Measurements from ENCODE around the gene TRAF1. TPM values are rescaled to one million over a fixed set of nuclear protein-coding genes. Genes with fewer than 3 reads are reported as not detected.
"Not testable (repeated sequence)": the region's sequence is repeated elsewhere in the genome, so short reads cannot be mapped to it uniquely, and the experiment has no call there.

The TRAF1 gene, protein sequence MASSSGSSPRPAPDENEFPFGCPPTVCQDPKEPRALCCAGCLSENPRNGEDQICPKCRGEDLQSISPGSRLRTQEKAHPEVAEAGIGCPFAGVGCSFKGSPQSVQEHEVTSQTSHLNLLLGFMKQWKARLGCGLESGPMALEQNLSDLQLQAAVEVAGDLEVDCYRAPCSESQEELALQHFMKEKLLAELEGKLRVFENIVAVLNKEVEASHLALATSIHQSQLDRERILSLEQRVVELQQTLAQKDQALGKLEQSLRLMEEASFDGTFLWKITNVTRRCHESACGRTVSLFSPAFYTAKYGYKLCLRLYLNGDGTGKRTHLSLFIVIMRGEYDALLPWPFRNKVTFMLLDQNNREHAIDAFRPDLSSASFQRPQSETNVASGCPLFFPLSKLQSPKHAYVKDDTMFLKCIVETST
- total RNA-seq, result 10 to 100 TPM; 80.6 to 85.0 TPM

DNA sequence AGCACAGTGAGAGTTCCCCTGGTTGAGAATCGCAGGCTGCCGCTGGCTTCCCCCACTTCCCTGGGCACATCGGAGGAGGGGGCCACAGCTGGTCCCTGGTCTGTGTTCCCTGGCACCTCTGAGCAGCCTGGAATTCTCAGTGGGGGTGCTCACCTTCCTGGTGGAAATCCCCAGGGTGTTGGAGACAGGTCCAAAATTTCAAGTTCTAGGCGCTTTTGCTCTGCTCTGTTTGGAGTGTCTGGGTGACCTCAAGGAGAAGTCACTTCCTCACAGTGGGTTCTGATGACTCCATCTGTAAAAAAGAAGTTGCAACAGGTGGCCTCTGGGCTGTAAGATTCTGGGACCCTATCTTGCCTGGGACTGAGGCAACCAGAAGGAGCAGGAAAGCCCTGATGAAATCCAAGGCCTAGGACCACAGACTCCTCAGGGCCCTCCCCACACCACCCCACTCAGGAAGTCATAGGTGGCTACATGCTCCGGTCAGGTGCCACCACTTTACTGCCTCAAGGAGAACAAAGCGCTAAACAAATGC lies at the start of gene TRAF1:
TSS of gene TRAF1 (minus strand) at position 400 of the 532 bp plus-strand sequence. CDS start 721 bp downstream, outside the sequence.
- peaks cover 56% of the 10 kb centered on the region for H3K36me3 Mint-ChIP-seq (ENCODE audit: low read depth)
- intact Hi-C loops (cut with micrococcal nuclease), result loop anchor here (1.0 to 2.0 kb wide), 8 partner anchors 10 to 148 kb away; partner anchors contain the start of gene CNTRL
- no peaks in the 10 kb centered on the region for H3K9me3 Mint-ChIP-seq
- peak within 1 kb of the TSS; percentile 92 for H3K4me3 Mint-ChIP-seq
- peak; percentile 44 for DNase-seq
- peak within 1 kb of the TSS; percentile 98 for H3K27ac Mint-ChIP-seq
- no peaks in the 10 kb centered on the region for H3K27me3 Mint-ChIP-seq (ENCODE audit: low read depth)
- peaks cover 73% of the 10 kb centered on the region for H3K4me1 Mint-ChIP-seq (ENCODE audit: low read depth)
- CTCF ChIA-PET, result interaction anchor here (0.8 to 2.8 kb wide), 3 partner anchors 10 to 33 kb away, joined by 5 to 11 read pairs (median 7); no protein-coding TSS in a partner anchor

DNA sequence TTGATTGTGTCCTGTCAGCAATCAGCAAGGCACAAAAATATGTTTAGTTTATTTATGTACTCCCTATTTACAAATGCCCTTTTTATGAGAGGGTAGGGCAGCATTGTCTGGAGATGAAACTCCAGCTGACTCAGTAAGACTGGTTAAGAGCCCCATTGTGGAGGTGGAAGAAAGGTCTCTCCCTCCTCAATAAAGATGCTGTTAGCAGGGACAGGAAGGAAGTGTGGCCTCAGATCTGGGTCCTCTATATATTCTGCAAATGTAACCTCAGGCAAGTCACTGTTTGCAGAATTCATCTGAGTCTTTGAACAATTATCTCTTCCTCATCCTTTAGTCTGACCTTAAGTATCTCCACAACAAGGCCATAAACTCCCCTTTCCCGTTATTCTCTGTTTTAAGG lies 48.3 kb upstream of the TRAF1 start:
- Mint-ChIP-seq H3K9me3 (no peaks in the 10 kb centered on the region), H3K36me3 (ENCODE audit: low read depth) (no peaks in the 10 kb centered on the region), H3K27ac (peak overlapping the region; percentile 2), H3K27me3 (ENCODE audit: low read depth) (no peaks in the 10 kb centered on the region), H3K4me3 (no peak overlapping the region), H3K4me1 (ENCODE audit: low read depth) (peaks cover 22% of the 10 kb centered on the region)
- CTCF ChIA-PET, result interaction anchor here (1.5 kb wide), 1 partner anchor 85 kb away, joined by 3 read pairs; no protein-coding TSS in a partner anchor
- no peak for DNase-seq
- intact Hi-C loops (cut with micrococcal nuclease), result no loop called here

DNA sequence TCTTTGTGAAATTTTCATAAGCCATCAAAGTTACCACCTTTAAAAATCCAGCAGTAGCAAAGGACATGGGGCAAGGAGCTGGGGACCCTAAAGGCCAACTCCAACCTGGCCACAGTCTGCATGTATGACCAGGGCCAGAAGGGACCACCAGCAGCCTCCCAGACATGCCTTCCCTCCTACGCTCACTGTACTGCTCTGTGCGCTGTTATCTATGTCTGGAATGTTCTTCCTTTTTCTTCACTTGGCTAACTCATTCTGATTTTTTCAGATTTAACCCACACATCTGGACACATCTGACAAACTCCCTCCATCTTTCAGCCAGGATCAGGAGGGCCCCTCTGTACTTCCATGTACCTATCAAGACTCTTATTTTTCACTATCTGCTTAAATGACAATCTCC lies 47.6 kb upstream of the TRAF1 start:
- Mint-ChIP-seq H3K4me3 (no peak overlapping the region), H3K27ac (no peak overlapping the region), H3K4me1 (ENCODE audit: low read depth) (peaks cover 22% of the 10 kb centered on the region), H3K9me3 (no peaks in the 10 kb centered on the region), H3K36me3 (ENCODE audit: low read depth) (no peaks in the 10 kb centered on the region), H3K27me3 (ENCODE audit: low read depth) (no peaks in the 10 kb centered on the region)
- intact Hi-C loops (cut with micrococcal nuclease), result no loop called here
- CTCF ChIA-PET, result interaction anchor here (1.5 kb wide), 1 partner anchor 86 kb away, joined by 3 read pairs; no protein-coding TSS in a partner anchor
- DNase-seq, result no peak

DNA sequence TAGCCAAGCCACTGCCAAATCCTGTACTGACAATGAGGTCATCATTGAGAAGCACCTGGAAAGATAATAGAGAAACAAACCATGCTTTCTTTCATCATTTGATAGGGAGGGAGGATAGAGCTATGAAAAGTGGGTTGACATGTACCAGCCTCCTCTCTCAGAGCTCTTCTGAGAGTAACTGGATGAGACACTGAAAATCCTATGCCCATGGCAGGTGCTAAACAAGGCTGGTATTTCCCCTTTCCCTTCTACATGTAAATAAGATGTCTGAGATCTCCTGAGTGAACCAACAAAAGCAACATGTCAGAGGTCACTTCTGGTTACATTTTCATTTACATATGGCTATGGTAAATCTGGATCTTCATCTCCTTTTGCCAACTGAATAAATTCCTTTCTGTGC lies 45.3 kb upstream of the TRAF1 start:
- Mint-ChIP-seq H3K9me3 (no peaks in the 10 kb centered on the region), H3K27me3 (ENCODE audit: low read depth) (no peaks in the 10 kb centered on the region), H3K4me3 (no peak overlapping the region), H3K36me3 (ENCODE audit: low read depth) (no peaks in the 10 kb centered on the region), H3K4me1 (ENCODE audit: low read depth) (peaks cover 22% of the 10 kb centered on the region), H3K27ac (no peak overlapping the region)
- CTCF ChIA-PET, result interaction anchor here (0.7 to 1.4 kb wide), 5 partner anchors 10 to 229 kb away, joined by 3 to 6 read pairs (median 4); no protein-coding TSS in a partner anchor
- DNase-seq, result peak; percentile 10
- intact Hi-C loops (cut with micrococcal nuclease), result no loop called here

DNA sequence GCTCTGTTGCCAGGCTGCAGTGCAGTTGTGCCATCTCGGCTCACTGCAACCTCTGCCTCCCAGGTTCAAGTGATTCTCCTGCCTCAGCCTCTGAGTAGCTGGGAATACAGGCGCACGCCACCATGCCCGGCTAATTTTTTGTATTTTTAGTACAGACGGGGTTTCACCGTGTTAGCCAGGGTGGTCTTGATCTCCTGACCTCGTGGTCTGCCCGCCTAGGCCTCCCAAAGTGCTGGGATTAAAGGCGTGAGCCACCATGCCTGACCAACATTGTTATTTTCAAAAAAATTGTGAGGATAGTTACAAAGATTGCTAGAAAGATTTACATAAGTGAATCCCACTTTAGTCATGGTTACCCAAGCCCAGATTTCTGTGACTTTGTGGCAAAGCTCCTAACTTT lies 44.9 kb upstream of the TRAF1 start:
- H3K9me3 Mint-ChIP-seq; intact Hi-C loops (cut with micrococcal nuclease); H3K36me3 Mint-ChIP-seq (ENCODE audit: low read depth); H3K27ac Mint-ChIP-seq; H3K27me3 Mint-ChIP-seq (ENCODE audit: low read depth); DNase-seq; H3K4me3 Mint-ChIP-seq: not testable (repeated sequence)
- CTCF ChIA-PET, result interaction anchor here (0.7 to 1.4 kb wide), 5 partner anchors 10 to 228 kb away, joined by 3 to 6 read pairs (median 4); no protein-coding TSS in a partner anchor
- H3K4me1 Mint-ChIP-seq (ENCODE audit: low read depth), result peaks cover 22% of the 10 kb centered on the region

DNA sequence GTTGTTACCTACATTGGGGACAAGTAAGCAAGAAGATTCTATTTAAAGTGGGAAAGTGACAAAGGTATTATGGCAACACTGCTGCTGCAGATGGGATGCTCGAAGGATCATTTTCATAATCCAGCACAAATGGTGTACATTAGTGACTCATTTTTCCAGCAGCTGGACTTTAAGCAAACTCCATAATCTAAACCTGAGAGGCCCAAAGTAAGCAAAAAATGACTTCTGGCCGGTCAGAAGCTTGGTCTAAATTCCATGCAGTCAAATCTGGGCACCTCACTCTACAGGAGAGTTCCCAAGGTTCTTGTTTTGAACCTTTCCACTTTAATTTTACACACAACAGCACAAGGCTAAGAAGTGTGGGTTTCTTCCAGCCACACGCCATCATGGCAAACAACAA lies 43.6 kb upstream of the TRAF1 start:
- H3K4me1 Mint-ChIP-seq (ENCODE audit: low read depth), result peaks cover 18% of the 10 kb centered on the region
- no peaks in the 10 kb centered on the region for H3K36me3 Mint-ChIP-seq (ENCODE audit: low read depth)
- no peaks in the 10 kb centered on the region for H3K9me3 Mint-ChIP-seq
- H3K27me3 Mint-ChIP-seq (ENCODE audit: low read depth), result no peaks in the 10 kb centered on the region
- DNase-seq, result no peak
- intact Hi-C loops (cut with micrococcal nuclease), result no loop called here
- CTCF ChIA-PET, result interaction anchor here (0.7 to 1.2 kb wide), 4 partner anchors 9 to 350 kb away, joined by 3 to 4 read pairs (median 3); no protein-coding TSS in a partner anchor
- H3K27ac Mint-ChIP-seq, result no peak overlapping the region
- H3K4me3 Mint-ChIP-seq, result no peak overlapping the region

DNA sequence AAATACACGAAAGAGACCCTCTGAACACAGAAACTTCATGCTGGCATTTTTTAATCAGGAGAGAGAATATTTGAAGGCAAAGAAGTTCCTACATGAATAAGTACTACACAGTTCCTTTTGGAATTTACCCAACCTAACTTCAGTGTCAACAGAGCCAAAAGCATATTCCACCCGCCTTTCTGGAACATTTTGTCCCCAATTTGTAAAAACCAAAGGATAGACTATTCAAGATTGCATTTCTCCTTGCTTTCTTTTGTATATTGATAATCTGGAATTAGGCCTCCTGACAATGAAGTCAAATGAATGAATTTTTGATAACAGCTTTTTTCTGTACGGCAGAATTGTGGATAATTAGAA lies 39.4 kb upstream of the TRAF1 start:
- Mint-ChIP-seq H3K9me3 (no peaks in the 10 kb centered on the region), H3K4me3 (no peak overlapping the region), H3K27ac (no peak overlapping the region), H3K4me1 (ENCODE audit: low read depth) (no peaks in the 10 kb centered on the region), H3K36me3 (ENCODE audit: low read depth) (no peaks in the 10 kb centered on the region), H3K27me3 (ENCODE audit: low read depth) (no peaks in the 10 kb centered on the region)
- DNase-seq, result no peak
- intact Hi-C loops (cut with micrococcal nuclease), result no loop called here
- CTCF ChIA-PET, result interaction anchor here (1.1 to 1.2 kb wide), 2 partner anchors 15 to 19 kb away, joined by 3 read pairs; no protein-coding TSS in a partner anchor

DNA sequence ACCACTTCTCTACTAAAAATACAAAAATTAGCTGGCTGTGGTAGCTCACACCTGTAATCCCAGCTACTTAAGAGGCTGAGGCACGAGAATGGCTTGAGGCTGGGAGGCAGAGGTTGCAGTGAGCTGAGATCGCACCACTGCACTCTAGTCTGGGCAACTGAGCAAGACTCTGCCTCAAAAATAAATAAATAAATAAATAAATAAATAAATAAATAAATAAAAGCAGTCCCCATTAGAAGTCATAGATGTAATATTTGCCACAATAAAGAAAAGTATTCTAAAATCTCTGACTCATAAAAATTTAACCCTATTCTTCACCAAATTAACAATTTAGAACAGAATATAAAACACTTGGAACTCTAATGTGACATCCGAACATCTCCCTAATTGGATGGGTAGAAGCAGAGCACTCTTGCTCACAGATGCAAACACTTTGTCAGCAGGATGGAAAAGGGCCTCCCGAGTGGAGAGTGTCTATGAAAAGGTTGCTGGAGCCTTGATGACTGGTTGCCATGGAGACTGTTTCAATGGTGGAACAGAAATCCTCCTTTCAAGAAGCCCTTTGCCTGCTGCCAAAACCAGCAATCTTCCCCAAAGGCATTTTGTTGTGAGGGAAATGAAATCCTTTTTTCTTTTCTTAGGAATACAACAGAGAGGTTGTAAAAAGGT lies 38.9 kb upstream of the TRAF1 start:
- intact Hi-C loops (cut with micrococcal nuclease), result no loop called here
- CTCF ChIA-PET, result interaction anchor here (1.1 to 1.4 kb wide), 2 partner anchors 16 to 20 kb away, joined by 3 to 7 read pairs; no protein-coding TSS in a partner anchor
- Mint-ChIP-seq H3K4me3 (no peak overlapping the region), H3K36me3 (ENCODE audit: low read depth) (no peaks in the 10 kb centered on the region), H3K27ac (no peak overlapping the region), H3K27me3 (ENCODE audit: low read depth) (no peaks in the 10 kb centered on the region), H3K4me1 (ENCODE audit: low read depth) (no peaks in the 10 kb centered on the region), H3K9me3 (no peaks in the 10 kb centered on the region)
- no peak for DNase-seq

DNA sequence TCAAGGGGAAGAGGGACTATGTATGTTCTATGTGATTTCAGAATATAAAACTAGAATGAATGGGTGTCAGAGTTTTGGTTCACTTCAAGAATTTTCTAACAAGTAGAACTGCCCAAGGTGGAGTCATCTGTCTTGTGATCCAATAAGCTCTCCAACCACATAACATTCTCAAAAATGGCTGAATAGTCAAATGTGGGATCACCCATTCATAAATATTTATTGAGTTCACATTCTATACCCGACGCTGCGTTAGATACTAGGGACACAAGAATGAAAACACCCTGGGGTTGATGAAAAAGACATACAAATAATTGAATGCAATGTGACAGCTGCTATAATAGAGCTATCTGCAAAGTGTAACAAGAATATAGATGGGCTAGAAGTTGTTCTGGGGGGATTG lies 35.3 kb upstream of the TRAF1 start:
- Mint-ChIP-seq H3K4me3 (no peak overlapping the region), H3K36me3 (ENCODE audit: low read depth) (no peaks in the 10 kb centered on the region), H3K27ac (no peak overlapping the region), H3K9me3 (no peaks in the 10 kb centered on the region), H3K4me1 (ENCODE audit: low read depth) (no peaks in the 10 kb centered on the region), H3K27me3 (ENCODE audit: low read depth) (no peaks in the 10 kb centered on the region)
- intact Hi-C loops (cut with micrococcal nuclease), result no loop called here
- CTCF ChIA-PET, result interaction anchor here (2.6 kb wide), 1 partner anchor 20 kb away, joined by 13 read pairs; no protein-coding TSS in a partner anchor
- DNase-seq, result no peak

DNA sequence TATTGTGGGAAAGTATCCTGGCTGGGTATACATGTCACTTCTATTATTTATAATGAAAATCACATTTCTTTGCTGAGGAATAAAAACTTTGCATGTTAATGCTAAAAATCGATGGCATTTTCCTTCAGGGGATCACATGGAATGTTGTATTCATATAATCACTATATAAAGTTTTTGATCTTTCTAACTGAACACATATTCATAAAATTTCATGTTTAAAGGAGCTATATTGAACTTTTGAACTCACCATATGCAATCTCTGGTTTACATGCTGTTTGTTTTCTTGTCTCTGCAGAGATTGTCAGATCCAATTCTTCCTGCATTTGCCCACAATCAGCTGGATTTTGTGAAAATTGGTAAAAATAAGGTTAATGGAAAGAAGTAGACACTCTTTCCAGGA lies 33.4 kb upstream of the TRAF1 start:
- Mint-ChIP-seq H3K4me1 (ENCODE audit: low read depth) (no peaks in the 10 kb centered on the region), H3K9me3 (no peaks in the 10 kb centered on the region), H3K36me3 (ENCODE audit: low read depth) (no peaks in the 10 kb centered on the region), H3K27ac (no peak overlapping the region), H3K27me3 (ENCODE audit: low read depth) (no peaks in the 10 kb centered on the region), H3K4me3 (no peak overlapping the region)
- CTCF ChIA-PET, result interaction anchor here (0.6 to 2.6 kb wide), 2 partner anchors 22 to 100 kb away, joined by 3 to 13 read pairs; no protein-coding TSS in a partner anchor
- intact Hi-C loops (cut with micrococcal nuclease), result no loop called here
- DNase-seq, result no peak

DNA sequence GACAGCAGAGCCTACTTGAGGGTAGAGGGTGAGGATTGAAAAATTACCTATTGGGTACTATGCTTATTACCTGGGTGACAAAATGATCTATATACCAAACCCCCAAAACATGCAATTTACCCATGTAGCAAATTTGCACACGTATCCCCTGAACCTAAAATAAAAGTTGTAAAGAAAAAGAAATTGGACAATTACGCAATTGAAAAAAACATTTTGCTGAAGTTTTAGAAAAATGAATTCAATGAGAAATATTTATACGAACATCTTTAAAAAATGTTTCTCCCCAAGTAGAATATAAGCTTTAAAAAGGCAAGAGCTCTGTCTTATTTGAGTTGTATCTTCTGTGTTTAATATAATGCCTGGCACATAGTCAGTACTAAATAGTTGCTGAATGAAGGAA lies 30.3 kb upstream of the TRAF1 start:
- H3K27ac Mint-ChIP-seq, result no peak overlapping the region
- no peaks in the 10 kb centered on the region for H3K36me3 Mint-ChIP-seq (ENCODE audit: low read depth)
- CTCF ChIA-PET, result interaction anchor here (0.7 kb wide), 1 partner anchor 360 kb away, joined by 3 read pairs; no protein-coding TSS in a partner anchor
- H3K4me1 Mint-ChIP-seq (ENCODE audit: low read depth), result no peaks in the 10 kb centered on the region
- no peak for DNase-seq
- intact Hi-C loops (cut with micrococcal nuclease), result no loop called here
- H3K4me3 Mint-ChIP-seq, result no peak overlapping the region
- H3K9me3 Mint-ChIP-seq, result no peaks in the 10 kb centered on the region
- H3K27me3 Mint-ChIP-seq (ENCODE audit: low read depth), result no peaks in the 10 kb centered on the region

Data from activated naive CD4-positive, alpha-beta T cell treated with anti-CD3 and anti-CD28 coated beads for 36 hours (primary cell).